Left ventricle myocardium inferior (tissue), 1 donor: ENCODE measurements around the gene TREM2. TPM values are rescaled to one million over a fixed set of nuclear protein-coding genes. Genes with fewer than 3 reads are reported as not detected.
A peak's percentile ranks its signal among the peaks of the same experiment; 100 is the strongest.
"Not testable (repeated sequence)": the region's sequence is repeated elsewhere in the genome, so short reads cannot be mapped to it uniquely, and the experiment has no call there.

Experiments used
- DNase-seq: peaks from one replicate; pipeline ENCODE4 v3.0.0-alpha.2; 2020
- H3K27ac ChIP-seq: fragments of 200-600 bp; replicated peaks from 2 replicates; pipeline ENCODE4 v1.8.0; 2021
- H3K27me3 ChIP-seq: fragments of 200-600 bp; 2 replicates; pipeline ENCODE4 v1.8.0; 2021; ENCODE audit warnings: low read depth
- H3K36me3 ChIP-seq: fragments of 200-600 bp; 2 replicates; pipeline ENCODE4 v1.8.0; 2021
- H3K4me1 ChIP-seq: fragments of 200-600 bp; 2 replicates; pipeline ENCODE4 v1.8.0; 2021
- H3K4me3 ChIP-seq: fragments of 200-600 bp; 2 replicates; pipeline ENCODE4 v1.8.0; 2021; ENCODE audit warnings: mild to moderate bottlenecking, moderate library complexity
- H3K9me3 ChIP-seq: fragments of 200-600 bp; replicated peaks from 2 replicates; pipeline ENCODE4 v1.8.0; 2021
- intact Hi-C: fragments of 100-400 bp; cut with micrococcal nuclease; formaldehyde crosslinking; loops from one replicate; pipeline ENCODE4 v1.11.0; 2022
- total RNA-seq: library from RNA; stranded (reverse); fragmentation: NEBNext Ultra II Directional; extraction: Animal tissue kit (Norgen Biotek cat#: 25700); gene quantifications from one replicate; pipeline ENCODE4 v1.2.1, GENCODE V29; 2021
- TF ChIP-seq, protein P1 (sequence below): fragments of 200-600 bp; IDR thresholded peaks from 2 replicates; pipeline ENCODE4 v1.8.0; 2021; ENCODE audit warnings: antibody characterized with exemption, mild to moderate bottlenecking, borderline replicate concordance
- donor health status: DM: no; HTN: yes; CAD: no; lungs with severe emphysema.

Gene TREM2
- total RNA-seq, 1 donor from 2014 or later = 0.66 TPM

DNA sequence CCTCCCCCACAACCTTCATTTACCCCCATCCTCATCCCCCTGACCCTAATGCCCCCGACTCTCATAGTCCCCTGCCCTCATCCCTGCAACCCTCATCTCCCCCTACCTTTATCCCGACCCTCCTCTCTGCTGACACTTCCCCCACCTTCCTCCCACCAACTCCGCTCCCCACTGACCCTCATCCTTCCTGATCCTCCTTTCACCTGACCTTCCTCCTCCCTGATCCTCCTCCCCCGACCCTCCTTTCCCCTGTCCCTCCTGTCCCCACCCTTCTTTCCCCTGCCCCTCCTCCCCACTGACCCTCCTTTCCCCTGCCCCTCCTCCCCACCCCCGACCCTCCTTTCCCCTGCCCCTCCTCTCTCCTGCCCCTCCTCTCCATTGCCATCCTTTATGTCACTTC, 31.0 kb upstream of the TREM2 start:
- Histone ChIP-seq H3K4me1 (no peaks in the 10 kb centered on the region), H3K9me3 (peaks cover 16% of the 10 kb centered on the region), H3K27me3 (peaks cover 72% of the 10 kb centered on the region), H3K4me3 (no peak overlapping the region), H3K36me3 (no peaks in the 10 kb centered on the region), H3K27ac (no peak overlapping the region)
- intact Hi-C loops = no loop called here
- DNase-seq = no peak
- TF ChIP-seq, protein P1, sequence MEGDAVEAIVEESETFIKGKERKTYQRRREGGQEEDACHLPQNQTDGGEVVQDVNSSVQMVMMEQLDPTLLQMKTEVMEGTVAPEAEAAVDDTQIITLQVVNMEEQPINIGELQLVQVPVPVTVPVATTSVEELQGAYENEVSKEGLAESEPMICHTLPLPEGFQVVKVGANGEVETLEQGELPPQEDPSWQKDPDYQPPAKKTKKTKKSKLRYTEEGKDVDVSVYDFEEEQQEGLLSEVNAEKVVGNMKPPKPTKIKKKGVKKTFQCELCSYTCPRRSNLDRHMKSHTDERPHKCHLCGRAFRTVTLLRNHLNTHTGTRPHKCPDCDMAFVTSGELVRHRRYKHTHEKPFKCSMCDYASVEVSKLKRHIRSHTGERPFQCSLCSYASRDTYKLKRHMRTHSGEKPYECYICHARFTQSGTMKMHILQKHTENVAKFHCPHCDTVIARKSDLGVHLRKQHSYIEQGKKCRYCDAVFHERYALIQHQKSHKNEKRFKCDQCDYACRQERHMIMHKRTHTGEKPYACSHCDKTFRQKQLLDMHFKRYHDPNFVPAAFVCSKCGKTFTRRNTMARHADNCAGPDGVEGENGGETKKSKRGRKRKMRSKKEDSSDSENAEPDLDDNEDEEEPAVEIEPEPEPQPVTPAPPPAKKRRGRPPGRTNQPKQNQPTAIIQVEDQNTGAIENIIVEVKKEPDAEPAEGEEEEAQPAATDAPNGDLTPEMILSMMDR = no peak

DNA sequence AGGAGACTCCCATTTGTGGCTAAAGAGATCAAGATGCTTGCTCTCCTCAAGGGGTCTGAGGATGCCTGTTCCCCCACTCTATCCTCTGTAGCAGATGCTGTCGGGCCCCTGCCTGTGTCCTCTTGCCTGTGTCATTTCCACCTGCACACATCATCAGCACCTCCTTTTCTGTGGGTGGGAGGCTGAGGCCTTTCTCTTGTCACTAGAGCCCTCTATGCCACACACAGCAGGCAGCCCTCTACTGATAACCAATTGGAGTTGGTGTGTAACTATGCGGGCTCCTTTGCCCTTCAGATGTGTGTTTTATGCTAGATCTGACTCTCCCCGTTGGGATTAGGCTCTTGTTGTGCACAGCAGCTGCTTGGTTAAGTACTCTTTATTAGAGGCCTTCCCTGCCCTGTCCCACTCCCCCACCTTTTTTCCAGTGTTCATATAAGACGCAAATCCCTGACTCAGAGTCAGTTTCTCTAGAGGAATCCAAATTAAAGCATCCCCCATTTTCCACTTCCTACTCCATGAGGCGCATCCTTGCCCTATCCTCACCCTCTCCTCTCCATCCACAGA, 30.3 kb upstream of the TREM2 start:
- TF ChIP-seq, protein P1 = no peak
- H3K4me1 ChIP-seq = no peaks in the 10 kb centered on the region
- no peak for DNase-seq
- H3K9me3 ChIP-seq = peaks cover 16% of the 10 kb centered on the region
- H3K27ac ChIP-seq = no peak overlapping the region
- no peak overlapping the region for H3K4me3 ChIP-seq
- H3K36me3 ChIP-seq = no peaks in the 10 kb centered on the region
- peaks cover 71% of the 10 kb centered on the region for H3K27me3 ChIP-seq
- intact Hi-C loops = no loop called here

DNA sequence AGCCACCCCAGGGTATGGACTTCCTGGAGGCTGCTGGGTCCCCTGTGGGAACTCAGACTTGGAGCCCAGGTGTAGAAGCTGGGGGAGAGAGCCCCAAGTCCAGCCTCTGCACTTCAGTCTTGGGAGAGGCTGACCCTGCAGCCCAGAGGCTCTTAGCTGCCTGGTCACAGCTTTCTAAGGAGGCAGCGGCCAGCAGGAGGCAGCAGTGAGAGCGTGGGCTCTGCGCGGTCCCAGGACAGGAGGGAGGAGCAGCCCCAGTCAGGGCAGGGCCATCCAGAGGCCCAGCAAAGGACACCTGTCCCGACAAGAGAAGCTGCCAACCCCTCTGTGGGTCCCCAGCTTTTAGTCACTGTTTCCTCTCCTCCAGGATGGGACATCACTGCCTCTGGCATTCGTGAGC, 28.7 kb upstream of the TREM2 start:
- peak; percentile 42 for DNase-seq
- Histone ChIP-seq H3K9me3 (peaks cover 16% of the 10 kb centered on the region), H3K36me3 (no peaks in the 10 kb centered on the region), H3K4me3 (no peak overlapping the region), H3K27me3 (peaks cover 55% of the 10 kb centered on the region), H3K27ac (no peak overlapping the region), H3K4me1 (no peaks in the 10 kb centered on the region)
- TF ChIP-seq, protein P1 = peak; percentile 52
- intact Hi-C loops = no loop called here

DNA sequence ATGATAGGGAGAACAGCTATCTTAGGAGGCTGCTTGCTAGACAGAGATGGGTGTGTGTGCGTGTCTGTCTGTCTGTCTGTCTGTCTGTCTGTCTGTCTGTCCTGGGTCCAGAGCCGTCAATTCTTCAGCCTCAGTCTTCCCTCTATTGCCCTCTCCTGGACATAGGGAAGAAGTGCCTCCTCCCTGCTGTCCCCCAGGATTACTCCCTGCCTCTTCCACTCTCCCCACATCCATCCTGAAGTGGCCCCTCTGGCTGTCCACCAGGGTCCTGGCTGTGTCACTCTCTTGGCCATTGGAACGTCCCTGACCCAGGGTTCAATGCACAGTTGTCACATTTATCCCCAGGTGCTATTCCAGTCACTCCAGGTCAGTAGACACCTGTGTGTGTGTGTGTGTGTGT, 27.9 kb upstream of the TREM2 start:
- H3K36me3 ChIP-seq = no peaks in the 10 kb centered on the region
- intact Hi-C loops = no loop called here
- TF ChIP-seq, protein P1 = no peak

DNA sequence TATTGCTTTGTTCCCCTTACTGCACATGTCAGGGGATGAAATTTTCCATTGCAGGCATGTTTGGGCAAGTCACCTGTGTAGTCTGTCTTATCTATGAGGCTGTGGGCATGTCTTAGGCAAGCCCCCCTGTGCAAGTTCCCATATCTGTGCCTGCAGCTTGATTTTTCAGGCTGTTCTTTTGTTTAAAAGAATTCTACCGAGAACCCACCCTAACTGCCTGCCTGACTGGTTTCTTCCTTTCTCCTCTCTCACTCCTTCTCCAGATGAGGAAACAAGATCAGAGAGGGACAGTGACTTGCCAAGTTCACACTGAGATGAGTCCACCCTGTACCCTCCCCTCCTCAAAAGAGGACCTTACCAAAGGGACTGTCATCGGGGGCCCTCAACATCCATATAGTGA, 27.1 kb upstream of the TREM2 start:
- no peak for DNase-seq
- no peak overlapping the region for H3K27ac ChIP-seq
- no peaks in the 10 kb centered on the region for H3K4me1 ChIP-seq
- H3K4me3 ChIP-seq = no peak overlapping the region
- intact Hi-C loops = no loop called here
- H3K9me3 ChIP-seq = peaks cover 16% of the 10 kb centered on the region
- TF ChIP-seq, protein P1 = no peak
- H3K27me3 ChIP-seq = peaks cover 39% of the 10 kb centered on the region
- H3K36me3 ChIP-seq = no peaks in the 10 kb centered on the region

More for the DNA sequence above, 27.9 kb upstream of the TREM2 start:
- DNase-seq = no peak
- Histone ChIP-seq H3K4me1 (no peaks in the 10 kb centered on the region), H3K27ac (no peak overlapping the region), H3K27me3 (peaks cover 47% of the 10 kb centered on the region), H3K9me3 (peaks cover 16% of the 10 kb centered on the region), H3K4me3 (no peak overlapping the region)

DNA sequence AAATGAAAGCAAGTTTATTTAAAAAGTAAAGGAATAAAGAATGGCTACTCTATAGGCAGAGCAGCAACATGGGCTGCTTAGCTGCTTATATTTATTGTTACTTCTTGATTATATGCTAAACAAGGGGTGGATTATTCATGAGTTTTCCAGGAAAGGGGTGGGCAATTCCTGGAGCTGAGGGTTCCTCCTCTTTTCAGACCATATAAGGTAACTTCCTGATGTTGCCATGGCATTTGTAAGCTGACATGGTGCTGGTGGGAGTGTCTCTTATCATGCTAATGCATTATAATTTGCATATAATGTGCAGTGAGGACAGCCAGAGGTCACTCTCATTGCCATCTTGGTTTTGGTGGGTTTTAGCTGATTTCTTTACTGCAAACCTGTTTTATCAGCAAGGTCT, 26.1 kb upstream of the TREM2 start:
- peaks cover 16% of the 10 kb centered on the region for H3K9me3 ChIP-seq
- H3K4me1 ChIP-seq, H3K36me3 ChIP-seq, H3K27ac ChIP-seq, DNase-seq, H3K4me3 ChIP-seq, intact Hi-C loops: not testable (repeated sequence)
- peaks cover 30% of the 10 kb centered on the region for H3K27me3 ChIP-seq
